GM23338 (cell line): ENCODE data around the gene YPEL2. TPM values are rescaled to one million over a fixed set of nuclear protein-coding genes. Genes with fewer than 3 reads are reported as not detected.

Experiments
- ATAC-seq: fragments of 200-7000 bp; cut with Tn5 transposase; 3 replicates; pipeline ENCODE4 v1.9.1; 2020
- DNase-seq: peaks from one replicate; pipeline ENCODE4 v3.0.0-alpha.2; 2015; ENCODE audit warnings: low spot score
- H2AFZ ChIP-seq: fragments of 200-600 bp; sonication (generic); 2 replicates; pipeline ENCODE4 v1.8.0; 2016; ENCODE audit warnings: antibody characterized with exemption, mild to moderate bottlenecking, moderate library complexity
- H3F3A ChIP-seq: fragments of 200-600 bp; sonication (generic); replicated peaks from 2 replicates; pipeline ENCODE4 v1.8.0; 2017; ENCODE audit warnings: antibody characterized with exemption, mixed run types, low read depth
- H3K27ac ChIP-seq: fragments of 200-600 bp; sonication (generic); 2 replicates; pipeline ENCODE4 v1.6.1; 2016; ENCODE audit warnings: low read depth
- H3K27me3 ChIP-seq: fragments of 200-600 bp; sonication (generic); 2 replicates; pipeline ENCODE4 v1.8.0; 2016; ENCODE audit warnings: mild to moderate bottlenecking, mixed run types, moderate library complexity; ENCODE audit not compliant: insufficient read depth
- H3K36me3 ChIP-seq: fragments of 200-600 bp; sonication (generic); 2 replicates; pipeline ENCODE4 v1.8.0; 2016; ENCODE audit warnings: mild to moderate bottlenecking; ENCODE audit not compliant: insufficient read depth
- H3K4me1 ChIP-seq: fragments of 200-600 bp; sonication (generic); 2 replicates; pipeline ENCODE4 v1.8.0; 2016; ENCODE audit warnings: mild to moderate bottlenecking, moderate library complexity; ENCODE audit not compliant: insufficient read depth
- H3K4me2 ChIP-seq: fragments of 200-600 bp; sonication (generic); 2 replicates; pipeline ENCODE4 v1.7.1; 2017; ENCODE audit warnings: mixed run types
- H3K4me3 ChIP-seq: fragments of 200-600 bp; sonication (generic); 2 replicates; pipeline ENCODE4 v1.6.1; 2016; ENCODE audit warnings: mixed run types
- H3K79me2 ChIP-seq: fragments of 200-600 bp; sonication (generic); replicated peaks from 2 replicates; pipeline ENCODE4 v1.8.0; 2017; ENCODE audit warnings: mild to moderate bottlenecking; ENCODE audit not compliant: insufficient read depth
- H3K9me2 ChIP-seq: fragments of 200-600 bp; sonication (generic); 2 replicates; pipeline ENCODE4 v1.8.0; 2017; ENCODE audit not compliant: insufficient read depth
- H4K20me1 ChIP-seq: fragments of 200-600 bp; sonication (generic); replicated peaks from 2 replicates; pipeline ENCODE4 v1.8.0; 2017; ENCODE audit warnings: mild to moderate bottlenecking; ENCODE audit not compliant: insufficient read depth
- H3K27ac Mint-ChIP-seq: 2 replicates; pipeline ENCODE4 v1.8.0; 2020; ENCODE audit warnings: inconsistent platforms, mild to moderate bottlenecking, moderate library complexity, mixed read lengths
- H3K27me3 Mint-ChIP-seq: 3 replicates; pipeline ENCODE4 v1.8.0; 2022; ENCODE audit warnings: low read depth, mild to moderate bottlenecking, moderate library complexity, mixed read lengths, inconsistent platforms; ENCODE audit not compliant: insufficient read depth, poor library complexity
- H3K36me3 Mint-ChIP-seq: 3 replicates; pipeline ENCODE4 v1.8.0; 2021; ENCODE audit warnings: low read depth, mild to moderate bottlenecking, inconsistent platforms, moderate library complexity, mixed read lengths
- H3K4me1 Mint-ChIP-seq: 3 replicates; pipeline ENCODE4 v1.8.0; 2020; ENCODE audit warnings: mild to moderate bottlenecking, inconsistent platforms, mixed read lengths
- H3K4me3 Mint-ChIP-seq: 3 replicates; pipeline ENCODE4 v1.8.0; 2021; ENCODE audit warnings: moderate library complexity, mild to moderate bottlenecking, inconsistent platforms, mixed read lengths
- H3K9me3 Mint-ChIP-seq: 3 replicates; pipeline ENCODE4 v1.8.0; 2020; ENCODE audit warnings: moderate library complexity, mild to moderate bottlenecking, inconsistent platforms, mixed read lengths
- CREB1 ChIP-seq: fragments of 250-450 bp; sonication (Bioruptor Pico); IDR thresholded peaks from 2 replicates; pipeline ENCODE4 v1.5.0; 2020; ENCODE audit warnings: low read depth, mild to moderate bottlenecking, moderate library complexity
- EZH2 ChIP-seq: fragments of 200-600 bp; sonication (generic); IDR thresholded peaks from one replicate; pipeline ENCODE4 v1.8.0; 2017; ENCODE audit warnings: antibody characterized with exemption, mild to moderate bottlenecking, low read depth; ENCODE audit not compliant: unreplicated experiment
- EZH2phosphoT487 ChIP-seq: fragments of 200-600 bp; sonication (generic); IDR thresholded peaks from one replicate; pipeline ENCODE4 v1.8.1; 2018; ENCODE audit warnings: antibody characterized with exemption; ENCODE audit not compliant: unreplicated experiment
- JUNB ChIP-seq: IDR thresholded peaks from one replicate; pipeline ENCODE4 v1.6.1; 2016; ENCODE audit warnings: antibody characterized with exemption; ENCODE audit not compliant: unreplicated experiment
- NANOG ChIP-seq: IDR thresholded peaks from 2 replicates; pipeline ENCODE4 v1.6.1; 2016; ENCODE audit warnings: antibody characterized with exemption, borderline replicate concordance
- POLR2AphosphoS5 ChIP-seq: IDR thresholded peaks from 2 replicates; pipeline ENCODE4 v1.6.1; 2016; ENCODE audit warnings: antibody characterized with exemption, low read depth
- STAT1 ChIP-seq: IDR thresholded peaks from one replicate; pipeline ENCODE4 v1.6.1; 2016; ENCODE audit warnings: antibody characterized with exemption; ENCODE audit not compliant: unreplicated experiment
- ZNF114 ChIP-seq: fragments of 250-450 bp; sonication (Bioruptor Pico); IDR thresholded peaks from 2 replicates; pipeline ENCODE4 v1.5.0; 2020; ENCODE audit warnings: mild to moderate bottlenecking, moderate library complexity
- ZNF331 ChIP-seq: fragments of 250-450 bp; sonication (Bioruptor Pico); IDR thresholded peaks from 2 replicates; pipeline ENCODE4 v1.5.0; 2020; ENCODE audit warnings: low read depth, mild to moderate bottlenecking, moderate library complexity
- polyA plus RNA-seq: library from polyadenylated mRNA; unstranded; fragments of >200 nt; fragmentation: Nextera tagmentation; extraction: Ambion mirVana; gene quantifications from 2 replicates; pipeline ENCODE4 v1.2.1, GENCODE V29; 2016
- total RNA-seq: library from RNA; depleted of rRNA; stranded (reverse); fragments of >200 nt; shearing (Covaris generic); gene quantifications from 2 replicates; pipeline ENCODE4 v1.2.3, GENCODE V29; 2014
- TF ChIP-seq, protein P1 (sequence below), 2 experiments: fragments of 200-600 bp in 1 of 2; sonication (generic) in 1 of 2; conservative IDR thresholded peaks; 2 replicates each; pipeline versions ENCODE4 v1.5.1 to v1.6.1; 2016 to 2017; ENCODE audit warnings: antibody characterized with exemption in 2 of 2, low read depth in 2 of 2, mild to moderate bottlenecking in 2 of 2, moderate library complexity in 1 of 2
- TF ChIP-seq, protein P2 (sequence below): IDR thresholded peaks from one replicate; pipeline ENCODE4 v1.6.1; 2018; ENCODE audit warnings: antibody characterized with exemption; ENCODE audit not compliant: unreplicated experiment
- TF ChIP-seq, protein P3 (sequence below): IDR thresholded peaks from 2 replicates; pipeline ENCODE4 v1.6.1; 2016; ENCODE audit warnings: antibody characterized with exemption

Gene YPEL2
- total and polyA plus RNA-seq, 2 experiments from 2014 or later = 4.1 to 5.2 TPM

DNA sequence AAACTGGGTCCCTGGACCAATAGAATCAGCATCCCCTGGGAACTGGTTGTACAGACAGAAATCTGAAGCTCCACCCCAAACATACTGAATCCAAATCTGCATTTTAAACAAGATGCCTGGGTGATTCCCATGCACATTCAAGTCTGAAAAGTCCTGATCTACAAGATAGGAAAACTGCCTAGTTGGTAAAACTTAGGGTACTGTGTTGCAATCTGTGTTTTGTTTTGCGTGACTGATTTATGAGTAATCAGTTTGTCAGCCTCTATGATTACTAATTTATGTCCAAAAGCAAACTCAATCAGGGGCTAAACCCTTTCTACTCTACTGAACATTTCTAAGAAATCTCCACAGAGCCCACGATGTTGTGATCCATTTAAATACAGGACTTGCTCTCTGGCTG lies 103.8 kb downstream of the YPEL2 start:
- no peaks in the 10 kb centered on the region for H3K9me2 ChIP-seq
- H3K36me3 Mint-ChIP-seq = no peaks in the 10 kb centered on the region
- peaks cover 6% of the 10 kb centered on the region; the same call in 2 of the 3 replicates for H3K4me1 Mint-ChIP-seq
- ATAC-seq = no peak
- H3K4me1 ChIP-seq = no peaks in the 10 kb centered on the region
- H3K36me3 ChIP-seq = no peaks in the 10 kb centered on the region
- DNase-seq = no peak
- H3K79me2 ChIP-seq = no peaks in the 10 kb centered on the region
- TF ChIP-seq NANOG = no peak
- TF ChIP-seq ZNF114 (CRISPR knock-in tag) = no peak
- TF ChIP-seq JUNB = no peak
- no peak for TF ChIP-seq ZNF331 (CRISPR knock-in tag)
- TF ChIP-seq STAT1 = no peak
- no peak overlapping the region for H3K27ac ChIP-seq
- no peak overlapping the region for H2AFZ ChIP-seq
- no peaks in the 10 kb centered on the region for H3K27me3 ChIP-seq
- H3F3A ChIP-seq = no peaks in the 10 kb centered on the region
- H4K20me1 ChIP-seq = no peaks in the 10 kb centered on the region
- H3K27me3 Mint-ChIP-seq = no peaks in the 10 kb centered on the region
- no peak overlapping the region for H3K4me3 Mint-ChIP-seq
- H3K27ac Mint-ChIP-seq = no peak overlapping the region
- H3K9me3 Mint-ChIP-seq = no peaks in the 10 kb centered on the region; the same call in 2 of the 3 replicates
- no peak overlapping the region for H3K4me2 ChIP-seq
- H3K4me3 ChIP-seq = no peak overlapping the region

DNA sequence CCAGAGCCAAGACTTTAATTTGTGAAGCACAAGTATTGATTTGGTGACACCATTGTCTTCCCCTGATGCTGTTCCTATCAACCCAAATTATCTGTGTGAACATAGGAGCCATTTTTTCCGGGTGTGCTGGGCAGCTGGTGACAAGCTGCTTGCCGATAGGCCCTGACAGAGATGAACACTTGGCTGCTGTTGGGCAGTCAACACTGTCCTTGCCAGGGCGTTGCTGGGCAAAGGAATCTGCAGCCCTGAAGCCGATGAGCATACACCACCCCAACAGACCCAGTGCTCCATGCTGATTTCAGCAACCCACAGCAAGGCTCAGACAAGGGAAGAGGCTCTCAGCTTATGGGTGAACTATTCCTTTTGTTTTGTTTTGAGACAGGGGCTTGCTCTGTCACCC lies 105.4 kb downstream of the YPEL2 start:
- H3F3A ChIP-seq = no peaks in the 10 kb centered on the region
- H2AFZ ChIP-seq = 0 out of 2 replicates have a peak overlapping the region, but pooled peaks have one; percentile 23
- H3K27ac ChIP-seq = no peak overlapping the region
- no peaks in the 10 kb centered on the region for H4K20me1 ChIP-seq
- H3K4me3 Mint-ChIP-seq = no peak overlapping the region
- H3K36me3 ChIP-seq = no peaks in the 10 kb centered on the region
- peaks cover 2% of the 10 kb centered on the region for H3K27me3 Mint-ChIP-seq
- H3K79me2 ChIP-seq = no peaks in the 10 kb centered on the region
- H3K4me1 ChIP-seq = no peaks in the 10 kb centered on the region
- H3K36me3 Mint-ChIP-seq = no peaks in the 10 kb centered on the region
- no peaks in the 10 kb centered on the region for H3K27me3 ChIP-seq
- peaks cover 10% of the 10 kb centered on the region; the same call in 2 of the 3 replicates for H3K4me1 Mint-ChIP-seq
- DNase-seq (no peak), ATAC-seq (no peak)
- no peak overlapping the region for H3K27ac Mint-ChIP-seq
- H3K4me3 ChIP-seq = no peak overlapping the region
- no peaks in the 10 kb centered on the region for H3K9me2 ChIP-seq
- no peak overlapping the region for H3K4me2 ChIP-seq
- no peaks in the 10 kb centered on the region; the same call in 2 of the 3 replicates for H3K9me3 Mint-ChIP-seq
- TF ChIP-seq, protein P1, sequence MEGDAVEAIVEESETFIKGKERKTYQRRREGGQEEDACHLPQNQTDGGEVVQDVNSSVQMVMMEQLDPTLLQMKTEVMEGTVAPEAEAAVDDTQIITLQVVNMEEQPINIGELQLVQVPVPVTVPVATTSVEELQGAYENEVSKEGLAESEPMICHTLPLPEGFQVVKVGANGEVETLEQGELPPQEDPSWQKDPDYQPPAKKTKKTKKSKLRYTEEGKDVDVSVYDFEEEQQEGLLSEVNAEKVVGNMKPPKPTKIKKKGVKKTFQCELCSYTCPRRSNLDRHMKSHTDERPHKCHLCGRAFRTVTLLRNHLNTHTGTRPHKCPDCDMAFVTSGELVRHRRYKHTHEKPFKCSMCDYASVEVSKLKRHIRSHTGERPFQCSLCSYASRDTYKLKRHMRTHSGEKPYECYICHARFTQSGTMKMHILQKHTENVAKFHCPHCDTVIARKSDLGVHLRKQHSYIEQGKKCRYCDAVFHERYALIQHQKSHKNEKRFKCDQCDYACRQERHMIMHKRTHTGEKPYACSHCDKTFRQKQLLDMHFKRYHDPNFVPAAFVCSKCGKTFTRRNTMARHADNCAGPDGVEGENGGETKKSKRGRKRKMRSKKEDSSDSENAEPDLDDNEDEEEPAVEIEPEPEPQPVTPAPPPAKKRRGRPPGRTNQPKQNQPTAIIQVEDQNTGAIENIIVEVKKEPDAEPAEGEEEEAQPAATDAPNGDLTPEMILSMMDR (conservative IDR thresholded peaks at IDR 0.05; ENCODE audit: low read depth in 2 of 2) = no peak
- no peak for TF ChIP-seq EZH2
- no peak for TF ChIP-seq ZNF114 (CRISPR knock-in tag)
- no peak for TF ChIP-seq EZH2phosphoT487
- TF ChIP-seq NANOG = no peak
- TF ChIP-seq, protein P2, sequence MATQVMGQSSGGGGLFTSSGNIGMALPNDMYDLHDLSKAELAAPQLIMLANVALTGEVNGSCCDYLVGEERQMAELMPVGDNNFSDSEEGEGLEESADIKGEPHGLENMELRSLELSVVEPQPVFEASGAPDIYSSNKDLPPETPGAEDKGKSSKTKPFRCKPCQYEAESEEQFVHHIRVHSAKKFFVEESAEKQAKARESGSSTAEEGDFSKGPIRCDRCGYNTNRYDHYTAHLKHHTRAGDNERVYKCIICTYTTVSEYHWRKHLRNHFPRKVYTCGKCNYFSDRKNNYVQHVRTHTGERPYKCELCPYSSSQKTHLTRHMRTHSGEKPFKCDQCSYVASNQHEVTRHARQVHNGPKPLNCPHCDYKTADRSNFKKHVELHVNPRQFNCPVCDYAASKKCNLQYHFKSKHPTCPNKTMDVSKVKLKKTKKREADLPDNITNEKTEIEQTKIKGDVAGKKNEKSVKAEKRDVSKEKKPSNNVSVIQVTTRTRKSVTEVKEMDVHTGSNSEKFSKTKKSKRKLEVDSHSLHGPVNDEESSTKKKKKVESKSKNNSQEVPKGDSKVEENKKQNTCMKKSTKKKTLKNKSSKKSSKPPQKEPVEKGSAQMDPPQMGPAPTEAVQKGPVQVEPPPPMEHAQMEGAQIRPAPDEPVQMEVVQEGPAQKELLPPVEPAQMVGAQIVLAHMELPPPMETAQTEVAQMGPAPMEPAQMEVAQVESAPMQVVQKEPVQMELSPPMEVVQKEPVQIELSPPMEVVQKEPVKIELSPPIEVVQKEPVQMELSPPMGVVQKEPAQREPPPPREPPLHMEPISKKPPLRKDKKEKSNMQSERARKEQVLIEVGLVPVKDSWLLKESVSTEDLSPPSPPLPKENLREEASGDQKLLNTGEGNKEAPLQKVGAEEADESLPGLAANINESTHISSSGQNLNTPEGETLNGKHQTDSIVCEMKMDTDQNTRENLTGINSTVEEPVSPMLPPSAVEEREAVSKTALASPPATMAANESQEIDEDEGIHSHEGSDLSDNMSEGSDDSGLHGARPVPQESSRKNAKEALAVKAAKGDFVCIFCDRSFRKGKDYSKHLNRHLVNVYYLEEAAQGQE = no peak
- TF ChIP-seq STAT1 = no peak
- TF ChIP-seq POLR2AphosphoS5 = no peak
- TF ChIP-seq CREB1 = no peak
- no peak for TF ChIP-seq JUNB
- TF ChIP-seq, protein P3, sequence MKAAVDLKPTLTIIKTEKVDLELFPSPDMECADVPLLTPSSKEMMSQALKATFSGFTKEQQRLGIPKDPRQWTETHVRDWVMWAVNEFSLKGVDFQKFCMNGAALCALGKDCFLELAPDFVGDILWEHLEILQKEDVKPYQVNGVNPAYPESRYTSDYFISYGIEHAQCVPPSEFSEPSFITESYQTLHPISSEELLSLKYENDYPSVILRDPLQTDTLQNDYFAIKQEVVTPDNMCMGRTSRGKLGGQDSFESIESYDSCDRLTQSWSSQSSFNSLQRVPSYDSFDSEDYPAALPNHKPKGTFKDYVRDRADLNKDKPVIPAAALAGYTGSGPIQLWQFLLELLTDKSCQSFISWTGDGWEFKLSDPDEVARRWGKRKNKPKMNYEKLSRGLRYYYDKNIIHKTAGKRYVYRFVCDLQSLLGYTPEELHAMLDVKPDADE = no peak
